Endothelial cell of umbilical vein (primary cell): Measurements from ENCODE around the gene LRRD1. TPM values are rescaled to one million over a fixed set of nuclear protein-coding genes. Genes with fewer than 3 reads are reported as not detected.

Experiments used
- BruUV-seq: library from RNA; stranded (reverse); fragments of 400-500 nt; replicated peaks from 2 replicates; lab custom pipeline; 2021; lab: Mats Ljungman, UMichigan
- CTCF ChIA-PET: fragments of 300-600, 350-600 bp; sonication (Branson Sonifier 250); formaldehyde crosslinking; loops from one replicate; lab custom pipeline; 2021; ENCODE audit warnings: antibody characterized with exemption, inconsistent platforms; lab: Charles Lee
- POLR2A ChIA-PET: fragments of 300-600, 350-600 bp; sonication (Branson Sonifier 250); formaldehyde crosslinking; loops from one replicate; lab custom pipeline; 2021; ENCODE audit warnings: antibody characterized with exemption, inconsistent platforms; lab: Charles Lee
- DNase-seq: peaks from one replicate; pipeline ENCODE4 v3.0.0-alpha.2; 2011; ENCODE audit warnings: low read depth, low spot score
- FAIRE-seq: peaks from 2 replicates; lab custom pipeline; 2011; peaks lifted over from hg19 to GRCh38; lab: Jason Lieb, UNC
- H2AFZ ChIP-seq: 2 replicates; pipeline ENCODE4 v1.6.0; 2012; ENCODE audit warnings: low read depth, low read length, control low read depth, inconsistent platforms
- H3K27ac ChIP-seq: 2 replicates; pipeline ENCODE4 v1.5.1; 2011; ENCODE audit warnings: low read depth, mild to moderate bottlenecking, control low read depth, low read length, moderate library complexity; ENCODE audit not compliant: insufficient read depth
- H3K27me3 ChIP-seq, 2 experiments: 2 replicates each; pipeline versions ENCODE4 v1.6.0 to v1.6.1; 2011; ENCODE audit warnings: low read length in 2 of 2, mixed read lengths in 1 of 2; ENCODE audit not compliant: control insufficient read depth in 2 of 2, insufficient read depth in 2 of 2
- H3K36me3 ChIP-seq, 2 experiments: 2 replicates in 1 of 2; 3 replicates in 1 of 2; pipeline ENCODE4 v1.5.1; 2011; ENCODE audit warnings: low read length in 2 of 2, mild to moderate bottlenecking in 1 of 2, moderate library complexity in 1 of 2; ENCODE audit not compliant: control insufficient read depth in 2 of 2, insufficient read depth in 2 of 2; ENCODE audit errors: extremely low read depth in 1 of 2
- H3K4me1 ChIP-seq: 3 replicates; pipeline ENCODE4 v1.5.1; 2011; ENCODE audit warnings: mild to moderate bottlenecking, low read length; ENCODE audit not compliant: control insufficient read depth, insufficient read depth; ENCODE audit errors: extremely low read depth
- H3K4me2 ChIP-seq: 2 replicates; pipeline ENCODE4 v1.6.1; 2011; ENCODE audit warnings: low read length, control low read depth, mixed read lengths; ENCODE audit not compliant: insufficient read depth
- H3K4me3 ChIP-seq, 3 experiments: fragments of 200-600 bp in 1 of 3; sonication (generic), shearing (Covaris generic) in 1 of 3; replicated peaks in 1 of 3; 2 replicates each; pipeline ENCODE4 v1.5.1; 2011 to 2016; ENCODE audit warnings: control low read depth in 3 of 3, low read length in 3 of 3, mild to moderate bottlenecking in 2 of 3, inconsistent platforms in 1 of 3, low read depth in 1 of 3, moderate library complexity in 1 of 3; ENCODE audit not compliant: insufficient read depth in 1 of 3
- H3K79me2 ChIP-seq: 2 replicates; pipeline ENCODE4 v1.6.0; 2012; ENCODE audit warnings: low read length, inconsistent platforms; ENCODE audit not compliant: control insufficient read depth, insufficient read depth
- H3K9ac ChIP-seq: replicated peaks from 2 replicates; pipeline ENCODE3; 2011; ENCODE audit warnings: low read length, control low read depth; ENCODE audit not compliant: insufficient read depth; ENCODE audit errors: extremely low read depth
- H3K9me1 ChIP-seq: replicated peaks from 3 replicates; pipeline ENCODE4 v1.6.0; 2011; ENCODE audit warnings: mild to moderate bottlenecking, low read length; ENCODE audit not compliant: control insufficient read depth, insufficient read depth; ENCODE audit errors: extremely low read depth
- H3K9me3 ChIP-seq: replicated peaks from 2 replicates; pipeline ENCODE4 v1.5.1; 2012; ENCODE audit warnings: low read length, inconsistent platforms; ENCODE audit not compliant: control insufficient read depth, insufficient read depth
- H4K20me1 ChIP-seq: replicated peaks from 2 replicates; pipeline ENCODE3; 2011; ENCODE audit warnings: mild to moderate bottlenecking, low read length; ENCODE audit not compliant: control insufficient read depth, insufficient read depth; ENCODE audit errors: extremely low read depth
- EZH2 ChIP-seq: IDR thresholded peaks from 2 replicates; pipeline ENCODE4 v1.6.1; 2012; ENCODE audit warnings: borderline replicate concordance, low read depth, mild to moderate bottlenecking, moderate library complexity, low read length, inconsistent platforms; ENCODE audit not compliant: severe bottlenecking
- FOS ChIP-seq: IDR thresholded peaks from 2 replicates; pipeline ENCODE4 v1.6.1; 2011; ENCODE audit warnings: mild to moderate bottlenecking, low read length, moderate library complexity, borderline replicate concordance; ENCODE audit not compliant: insufficient read depth
- GATA2 ChIP-seq: IDR thresholded peaks from 2 replicates; pipeline ENCODE4 v1.7.0; 2011; ENCODE audit warnings: low read depth, mild to moderate bottlenecking, moderate library complexity, mixed read lengths, low read length; ENCODE audit not compliant: insufficient read length, insufficient read depth
- JUN ChIP-seq: IDR thresholded peaks from 2 replicates; pipeline ENCODE4 v1.6.1; 2011; ENCODE audit warnings: borderline replicate concordance, low read depth; ENCODE audit not compliant: insufficient read length, insufficient read depth
- MYC ChIP-seq: IDR thresholded peaks from one replicate; pipeline ENCODE4 v1.6.1; 2011; ENCODE audit warnings: mild to moderate bottlenecking, low read depth, low read length
- POLR2A ChIP-seq: IDR thresholded peaks from 2 replicates; pipeline ENCODE4 v1.6.1; 2012; ENCODE audit warnings: low read depth, mild to moderate bottlenecking, control low read depth, low read length
- POLR2AphosphoS5 ChIP-seq: IDR thresholded peaks from 2 replicates; pipeline ENCODE4 v1.6.1; 2012; ENCODE audit warnings: low read depth, mild to moderate bottlenecking, control low read depth, low read length, moderate library complexity; ENCODE audit not compliant: insufficient read depth
- dilution Hi-C: fragments of 300-500 bp; cut with MboI; formaldehyde crosslinking; loops from one replicate; pipeline ENCODE4 v1.15.0; 2019; ENCODE audit warnings: low sequenced_read_pairs; ENCODE audit not compliant: extremely low pct_ligation_motif_present
- intact Hi-C: fragments of 100-400 bp; cut with micrococcal nuclease; formaldehyde crosslinking; loops from one replicate; pipeline ENCODE4 v1.10.0; 2022
- polyA plus RNA-seq, 4 experiments: library from polyadenylated mRNA; depleted of rRNA in 3 of 4; stranded (reverse) in 3 of 4; unstranded in 1 of 4; fragments of >200 nt; gene quantifications; 2 replicates each; pipeline versions ENCODE4 v1.2.1 to v1.2.3, GENCODE V29; 2011 to 2012; ENCODE audit warnings: missing spikeins in 1 of 4
- total RNA-seq: library from RNA; stranded (reverse); gene quantifications from 2 replicates; pipeline ENCODE4 v1.2.3, GENCODE V29; 2021
- TF ChIP-seq, protein P1 (sequence below), 2 donors: IDR thresholded peaks; 1 replicate in 1 of 2; 2 replicates in 1 of 2; pipeline ENCODE4 v1.5.1; 2011; ENCODE audit warnings: low read length in 2 of 2, mild to moderate bottlenecking in 2 of 2, moderate library complexity in 2 of 2, control low read depth in 1 of 2, inconsistent platforms in 1 of 2, low read depth in 1 of 2; ENCODE audit not compliant: insufficient read depth in 1 of 2; ENCODE audit errors: extremely low read depth in 1 of 2
- TF ChIP-seq, protein P2 (sequence below): IDR thresholded peaks from 2 replicates; pipeline ENCODE4 v1.6.1; 2011; ENCODE audit not compliant: insufficient read depth, insufficient read length

The LRRD1 gene
- total and polyA plus RNA-seq, 2 donors (not counting 3 experiments of a cell fraction or from before 2014, with no cell fraction given): 0.03 to 0.46 TPM

DNA sequence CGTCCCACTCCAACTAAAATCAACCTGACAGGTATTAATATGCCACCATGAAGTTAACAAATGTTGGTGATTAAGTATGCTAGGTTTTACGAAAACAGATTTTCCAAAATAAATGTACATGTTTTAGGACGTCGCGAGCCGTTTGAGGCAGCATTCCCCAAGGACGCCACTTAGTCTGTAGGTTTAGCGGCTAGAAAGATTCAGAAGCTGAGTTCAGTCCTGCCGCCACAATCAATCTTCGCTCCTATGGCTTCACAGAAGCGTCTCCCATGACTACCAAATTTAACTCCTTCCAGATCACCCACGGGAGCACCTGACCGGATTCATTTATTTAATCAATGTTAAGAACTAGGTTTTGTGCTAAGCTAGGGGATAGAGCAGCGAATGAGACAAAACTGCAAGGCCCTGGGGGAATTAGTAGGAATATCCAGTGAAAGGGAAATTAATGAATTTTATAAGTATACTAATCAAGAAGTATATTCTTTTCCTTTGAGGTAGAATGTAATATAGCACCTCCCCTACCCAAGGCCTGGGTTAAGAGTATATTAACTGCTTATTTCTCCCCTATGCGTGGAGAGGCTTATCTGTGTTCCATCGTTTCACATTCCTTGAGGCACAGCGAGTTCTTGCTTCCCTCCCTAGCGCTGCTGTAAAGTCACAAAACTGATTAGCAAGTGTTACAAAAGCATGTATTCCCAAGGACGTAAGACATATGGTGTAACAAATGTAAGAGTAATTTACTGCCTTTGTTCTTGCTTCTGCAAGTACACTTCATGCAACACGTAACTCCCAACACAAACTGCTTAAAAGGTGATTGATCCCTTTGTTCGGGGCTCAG, 43.7 kb downstream of the LRRD1 start:
- dilution Hi-C loops (no loop called here), intact Hi-C loops (loop anchor here (10.0 kb wide), 1 partner anchor 110 kb away; the partner anchor contains the start of genes ANKIB1 and KRIT1)
- no peak for TF ChIP-seq JUN
- TF ChIP-seq EZH2: no peak
- no peak for TF ChIP-seq MYC
- TF ChIP-seq, protein P1, sequence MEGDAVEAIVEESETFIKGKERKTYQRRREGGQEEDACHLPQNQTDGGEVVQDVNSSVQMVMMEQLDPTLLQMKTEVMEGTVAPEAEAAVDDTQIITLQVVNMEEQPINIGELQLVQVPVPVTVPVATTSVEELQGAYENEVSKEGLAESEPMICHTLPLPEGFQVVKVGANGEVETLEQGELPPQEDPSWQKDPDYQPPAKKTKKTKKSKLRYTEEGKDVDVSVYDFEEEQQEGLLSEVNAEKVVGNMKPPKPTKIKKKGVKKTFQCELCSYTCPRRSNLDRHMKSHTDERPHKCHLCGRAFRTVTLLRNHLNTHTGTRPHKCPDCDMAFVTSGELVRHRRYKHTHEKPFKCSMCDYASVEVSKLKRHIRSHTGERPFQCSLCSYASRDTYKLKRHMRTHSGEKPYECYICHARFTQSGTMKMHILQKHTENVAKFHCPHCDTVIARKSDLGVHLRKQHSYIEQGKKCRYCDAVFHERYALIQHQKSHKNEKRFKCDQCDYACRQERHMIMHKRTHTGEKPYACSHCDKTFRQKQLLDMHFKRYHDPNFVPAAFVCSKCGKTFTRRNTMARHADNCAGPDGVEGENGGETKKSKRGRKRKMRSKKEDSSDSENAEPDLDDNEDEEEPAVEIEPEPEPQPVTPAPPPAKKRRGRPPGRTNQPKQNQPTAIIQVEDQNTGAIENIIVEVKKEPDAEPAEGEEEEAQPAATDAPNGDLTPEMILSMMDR (IDR thresholded peaks at IDR 0.05; ENCODE audit: extremely low read depth in 1 of 2, insufficient read depth in 1 of 2, low read depth in 1 of 2, low read length in 2 of 2): no peak
- no peak for TF ChIP-seq POLR2AphosphoS5
- TF ChIP-seq GATA2: no peak
- TF ChIP-seq FOS: no peak
- no peak for TF ChIP-seq POLR2A
- TF ChIP-seq, protein P2, sequence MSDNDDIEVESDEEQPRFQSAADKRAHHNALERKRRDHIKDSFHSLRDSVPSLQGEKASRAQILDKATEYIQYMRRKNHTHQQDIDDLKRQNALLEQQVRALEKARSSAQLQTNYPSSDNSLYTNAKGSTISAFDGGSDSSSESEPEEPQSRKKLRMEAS: no peak
- Histone ChIP-seq H2AFZ (peak overlapping the region; percentile 97), H3K27ac (peak overlapping the region; percentile 95), H3K4me1 (peaks cover 18% of the 10 kb centered on the region), H3K9me1 (no peaks in the 10 kb centered on the region), H3K79me2 (peaks cover 40% of the 10 kb centered on the region), H3K4me2 (peak overlapping the region; percentile 93), H3K9ac (peak overlapping the region; percentile 95), H3K27me3 (no peaks in the 10 kb centered on the region), H3K36me3 (peaks cover 0 to under 1% of the 10 kb centered on the region in 2 experiments), H3K4me3 (peak overlapping the region; percentile 77 to 84 (median 81)), H4K20me1 (no peaks in the 10 kb centered on the region), H3K9me3 (no peaks in the 10 kb centered on the region)
- CTCF ChIA-PET: interaction anchor here (0.5 to 1.6 kb wide), 7 partner anchors 10 to 312 kb away, joined by 3 to 9 read pairs (median 5); partner anchors contain the start of genes ANKIB1, GATAD1, KRIT1 and LRRD1
- DNase-seq (no peak), FAIRE-seq (peak; percentile 38)
- POLR2A ChIA-PET: interaction anchor here (0.6 kb wide), 1 partner anchor 11 kb away, joined by 8 read pairs; no protein-coding TSS in a partner anchor
- BruUV-seq: TSS peak; percentile 92
